H9 (cell line): Measurements from ENCODE around the gene ARHGEF5. TPM values are rescaled to one million over a fixed set of nuclear protein-coding genes. Genes with fewer than 3 reads are reported as not detected.

Experiments
- DNase-seq: peaks from one replicate; pipeline ENCODE4 v3.0.0-alpha.2; 2017
- H2AFZ ChIP-seq: one replicate; pipeline ENCODE4 v1.6.1; 2013; ENCODE audit warnings: mild to moderate bottlenecking, low read length, control low read depth, moderate library complexity
- H2AK5ac ChIP-seq: 2 replicates; pipeline ENCODE4 v1.6.1; 2013; ENCODE audit warnings: low read length, control low read depth, mixed read lengths; ENCODE audit not compliant: insufficient read length
- H2BK120ac ChIP-seq: one replicate; pipeline ENCODE4 v1.6.1; 2013; ENCODE audit warnings: low read depth, mild to moderate bottlenecking, low read length, control low read depth, inconsistent platforms; ENCODE audit not compliant: poor library complexity, severe bottlenecking
- H2BK12ac ChIP-seq: 2 replicates; pipeline ENCODE4 v1.6.1; 2013; ENCODE audit warnings: low read length, control low read depth, mixed read lengths, low read depth; ENCODE audit not compliant: insufficient read length
- H2BK15ac ChIP-seq: 2 replicates; pipeline ENCODE4 v1.6.1; 2013; ENCODE audit warnings: low read depth, low read length, control low read depth
- H2BK20ac ChIP-seq: one replicate; pipeline ENCODE4 v1.6.1; 2013; ENCODE audit warnings: low read depth, mild to moderate bottlenecking, low read length, control low read depth, inconsistent platforms; ENCODE audit not compliant: poor library complexity, severe bottlenecking
- H2BK5ac ChIP-seq: 2 replicates; pipeline ENCODE4 v1.6.1; 2013; ENCODE audit warnings: low read length, control low read depth, mixed read lengths; ENCODE audit not compliant: insufficient read length
- H3K14ac ChIP-seq: 2 replicates; pipeline ENCODE4 v1.6.1; 2013; ENCODE audit warnings: low read length, control low read depth; ENCODE audit not compliant: insufficient read depth
- H3K18ac ChIP-seq: 2 replicates; pipeline ENCODE4 v1.6.1; 2013; ENCODE audit warnings: low read depth, mild to moderate bottlenecking, mixed read lengths, low read length, control low read depth; ENCODE audit not compliant: insufficient read length
- H3K23ac ChIP-seq: 2 replicates; pipeline ENCODE4 v1.6.1; 2013; ENCODE audit warnings: low read length, control low read depth, mixed read lengths, low read depth; ENCODE audit not compliant: insufficient read length
- H3K23me2 ChIP-seq: 2 replicates; pipeline ENCODE4 v1.6.1; 2013; ENCODE audit warnings: low read depth, mild to moderate bottlenecking, mixed read lengths, low read length, control low read depth; ENCODE audit not compliant: insufficient read length, poor library complexity, severe bottlenecking
- H3K27ac ChIP-seq: 2 replicates; pipeline ENCODE4 v1.5.1; 2013; ENCODE audit warnings: low read length, control low read depth, mixed read lengths, low read depth; ENCODE audit not compliant: insufficient read length
- H3K27me3 ChIP-seq: 2 replicates; pipeline ENCODE4 v1.6.1; 2013; ENCODE audit warnings: low read length, control low read depth, inconsistent platforms; ENCODE audit not compliant: insufficient read depth
- H3K4ac ChIP-seq: 2 replicates; pipeline ENCODE4 v1.6.1; 2013; ENCODE audit warnings: low read depth, mild to moderate bottlenecking, control low read depth, inconsistent platforms, low read length, moderate library complexity
- H3K4me1 ChIP-seq: 2 replicates; pipeline ENCODE4 v1.6.1; 2013; ENCODE audit warnings: low read length, control low read depth, inconsistent platforms; ENCODE audit not compliant: insufficient read depth
- H3K4me2 ChIP-seq: 2 replicates; pipeline ENCODE4 v1.6.1; 2013; ENCODE audit warnings: low read length, control low read depth, mixed read lengths; ENCODE audit not compliant: insufficient read length, insufficient read depth
- H3K56ac ChIP-seq: 2 replicates; pipeline ENCODE4 v1.6.1; 2013; ENCODE audit warnings: low read depth, mild to moderate bottlenecking, mixed read lengths, low read length, control low read depth; ENCODE audit not compliant: insufficient read length
- H3K79me1 ChIP-seq: 2 replicates; pipeline ENCODE4 v1.6.1; 2013; ENCODE audit warnings: low read depth, mild to moderate bottlenecking, moderate library complexity, low read length, control low read depth, inconsistent platforms; ENCODE audit not compliant: insufficient read depth, poor library complexity, severe bottlenecking
- H3K79me2 ChIP-seq: 2 replicates; pipeline ENCODE4 v1.6.1; 2013; ENCODE audit warnings: low read length, control low read depth, inconsistent platforms; ENCODE audit not compliant: insufficient read depth
- H3K9ac ChIP-seq: 2 replicates; pipeline ENCODE4 v1.6.1; 2013; ENCODE audit warnings: low read length, control low read depth, mixed read lengths; ENCODE audit not compliant: insufficient read length; ENCODE audit errors: extremely low read depth
- H3K9me3 ChIP-seq: one replicate; pipeline ENCODE4 v1.6.1; 2013; ENCODE audit warnings: low read depth, low read length, inconsistent platforms; ENCODE audit not compliant: control insufficient read depth
- H3T11ph ChIP-seq: one replicate; pipeline ENCODE4 v1.6.1; 2013; ENCODE audit warnings: mild to moderate bottlenecking, low read length, control low read depth, inconsistent platforms
- H4K20me1 ChIP-seq: one replicate; pipeline ENCODE4 v1.6.1; 2013; ENCODE audit not compliant: control insufficient read depth, insufficient read length, insufficient read depth
- H4K5ac ChIP-seq: 2 replicates; pipeline ENCODE4 v1.6.1; 2013; ENCODE audit warnings: low read depth, mild to moderate bottlenecking, mixed read lengths, low read length, control low read depth; ENCODE audit not compliant: insufficient read length
- H4K8ac ChIP-seq: replicated peaks from 2 replicates; pipeline ENCODE4 v1.6.1; 2013; ENCODE audit warnings: low read length, control low read depth, mixed read lengths, low read depth; ENCODE audit not compliant: insufficient read length
- H4K91ac ChIP-seq: 2 replicates; pipeline ENCODE4 v1.6.1; 2013; ENCODE audit warnings: low read depth, mild to moderate bottlenecking, moderate library complexity, mixed read lengths, low read length, control low read depth; ENCODE audit not compliant: insufficient read length
- H3K27ac Mint-ChIP-seq, 3 experiments: 2 replicates in 2 of 3; 3 replicates in 1 of 3; pipeline ENCODE4 v1.8.0; 2020 to 2021; ENCODE audit warnings: mixed read lengths in 3 of 3, mild to moderate bottlenecking in 1 of 3, moderate library complexity in 1 of 3
- H3K27me3 Mint-ChIP-seq: 2 replicates; pipeline ENCODE4 v1.8.0; 2021; ENCODE audit warnings: low read depth, mild to moderate bottlenecking, moderate library complexity, mixed read lengths
- H3K36me3 Mint-ChIP-seq, 3 experiments: 2 replicates in 2 of 3; 3 replicates in 1 of 3; pipeline ENCODE4 v1.8.0; 2020 to 2021; ENCODE audit warnings: low read depth in 3 of 3, mixed read lengths in 3 of 3; ENCODE audit not compliant: insufficient read depth in 1 of 3
- H3K4me1 Mint-ChIP-seq, 2 experiments: 2 replicates each; pipeline ENCODE4 v1.8.0; 2020; ENCODE audit warnings: mixed read lengths in 2 of 2
- H3K4me3 Mint-ChIP-seq, 2 experiments: 2 replicates in 1 of 2; 3 replicates in 1 of 2; pipeline ENCODE4 v1.8.0; 2020 to 2021; ENCODE audit warnings: mild to moderate bottlenecking in 2 of 2, mixed read lengths in 2 of 2, moderate library complexity in 1 of 2
- H3K9me3 Mint-ChIP-seq, 2 experiments: 2 replicates in 1 of 2; 3 replicates in 1 of 2; pipeline ENCODE4 v1.8.0; 2020; ENCODE audit warnings: mild to moderate bottlenecking in 2 of 2, mixed read lengths in 2 of 2, moderate library complexity in 1 of 2
- WGBS: extraction: QIAGEN DNeasy Blood & Tissue Kit; methylation state at CpG from one replicate; pipeline ENCODE4 v1.1.7; 2013; ENCODE audit warnings: missing lambda C conversion rate, low lambda C conversion rate, mixed read lengths; ENCODE audit not compliant: insufficient read length; ENCODE audit errors: extremely low coverage; 5-methylcytosine and 5-hydroxymethylcytosine counted together
- total RNA-seq: library from RNA; stranded (reverse); gene quantifications from 2 replicates; pipeline ENCODE4 v1.2.1, GENCODE V29; 2021
- TF ChIP-seq, protein P1 (sequence below): fragments of 200-600 bp; sonication (generic); conservative IDR thresholded peaks from 3 replicates; pipeline ENCODE4 v1.8.0; 2021; ENCODE audit warnings: antibody characterized with exemption, mild to moderate bottlenecking

Gene ARHGEF5
- total RNA-seq, 1 experiment from 2014 or later: 33.9 TPM

DNA sequence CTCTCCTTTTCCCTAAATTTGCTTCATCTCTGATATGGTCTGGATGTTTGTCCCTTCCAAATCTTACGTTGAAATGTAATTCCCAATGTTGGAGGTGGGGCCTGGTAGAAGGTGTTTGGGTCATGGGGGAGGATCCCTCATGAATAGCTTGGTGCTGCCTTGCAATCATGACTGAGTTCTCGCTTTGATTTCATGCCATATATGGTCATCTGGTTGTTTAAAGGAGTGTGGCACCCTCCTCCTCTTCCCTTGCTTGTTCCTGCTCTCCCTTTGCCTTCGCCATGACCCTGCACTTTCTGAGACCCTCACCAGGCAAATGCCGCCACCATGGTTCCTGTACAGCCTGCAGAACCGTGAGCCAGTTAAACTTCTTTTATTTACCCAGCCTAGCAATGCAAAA, 33.7 kb downstream of the ARHGEF5 start:
- Histone ChIP-seq H3K9me3 (no peaks in the 10 kb centered on the region), H3K23ac (no peak overlapping the region), H3T11ph (no peak overlapping the region), H4K20me1 (no peaks in the 10 kb centered on the region), H4K91ac (no peak overlapping the region), H2BK20ac (no peak overlapping the region), H2BK12ac (no peak overlapping the region), H3K79me1 (no peaks in the 10 kb centered on the region), H4K5ac (no peak overlapping the region), H2AK5ac (no peak overlapping the region), H3K4me1 (peaks cover 12% of the 10 kb centered on the region; the same call in 1 of the 2 replicates), H2BK120ac (no peak overlapping the region), H3K79me2 (no peaks in the 10 kb centered on the region), H3K27ac (no peak overlapping the region), H3K14ac (no peak overlapping the region), H3K4me2 (no peak overlapping the region), H3K4ac (no peak overlapping the region), H3K56ac (no peak overlapping the region), H3K18ac (no peak overlapping the region), H2BK15ac (no peak overlapping the region), H4K8ac (no peak overlapping the region), H2BK5ac (no peak overlapping the region), H3K9ac (no peak overlapping the region), H2AFZ (no peak overlapping the region), H3K23me2 (no peaks in the 10 kb centered on the region), H3K27me3 (no peaks in the 10 kb centered on the region)
- no CpG with 5 or more reads among the region's 5 CpGs for WGBS
- peaks cover 35 to 36% of the 10 kb centered on the region in 2 experiments for H3K4me1 Mint-ChIP-seq
- no peaks in the 10 kb centered on the region for H3K9me3 Mint-ChIP-seq
- no peaks in the 10 kb centered on the region for H3K36me3 Mint-ChIP-seq
- no peaks in the 10 kb centered on the region for H3K27me3 Mint-ChIP-seq
- peak; percentile 41 for DNase-seq
- H3K4me3 Mint-ChIP-seq: no peak overlapping the region
- TF ChIP-seq, protein P1, sequence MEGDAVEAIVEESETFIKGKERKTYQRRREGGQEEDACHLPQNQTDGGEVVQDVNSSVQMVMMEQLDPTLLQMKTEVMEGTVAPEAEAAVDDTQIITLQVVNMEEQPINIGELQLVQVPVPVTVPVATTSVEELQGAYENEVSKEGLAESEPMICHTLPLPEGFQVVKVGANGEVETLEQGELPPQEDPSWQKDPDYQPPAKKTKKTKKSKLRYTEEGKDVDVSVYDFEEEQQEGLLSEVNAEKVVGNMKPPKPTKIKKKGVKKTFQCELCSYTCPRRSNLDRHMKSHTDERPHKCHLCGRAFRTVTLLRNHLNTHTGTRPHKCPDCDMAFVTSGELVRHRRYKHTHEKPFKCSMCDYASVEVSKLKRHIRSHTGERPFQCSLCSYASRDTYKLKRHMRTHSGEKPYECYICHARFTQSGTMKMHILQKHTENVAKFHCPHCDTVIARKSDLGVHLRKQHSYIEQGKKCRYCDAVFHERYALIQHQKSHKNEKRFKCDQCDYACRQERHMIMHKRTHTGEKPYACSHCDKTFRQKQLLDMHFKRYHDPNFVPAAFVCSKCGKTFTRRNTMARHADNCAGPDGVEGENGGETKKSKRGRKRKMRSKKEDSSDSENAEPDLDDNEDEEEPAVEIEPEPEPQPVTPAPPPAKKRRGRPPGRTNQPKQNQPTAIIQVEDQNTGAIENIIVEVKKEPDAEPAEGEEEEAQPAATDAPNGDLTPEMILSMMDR: no peak
- peak overlapping the region; percentile 30 to 78 (median 64); a peak in 4 of 7 replicates for H3K27ac Mint-ChIP-seq
